ENCODE measurements around the gene NF1.
A peak's percentile ranks its signal among the peaks of the same experiment; 100 is the strongest.

The NF1 gene

DNA sequence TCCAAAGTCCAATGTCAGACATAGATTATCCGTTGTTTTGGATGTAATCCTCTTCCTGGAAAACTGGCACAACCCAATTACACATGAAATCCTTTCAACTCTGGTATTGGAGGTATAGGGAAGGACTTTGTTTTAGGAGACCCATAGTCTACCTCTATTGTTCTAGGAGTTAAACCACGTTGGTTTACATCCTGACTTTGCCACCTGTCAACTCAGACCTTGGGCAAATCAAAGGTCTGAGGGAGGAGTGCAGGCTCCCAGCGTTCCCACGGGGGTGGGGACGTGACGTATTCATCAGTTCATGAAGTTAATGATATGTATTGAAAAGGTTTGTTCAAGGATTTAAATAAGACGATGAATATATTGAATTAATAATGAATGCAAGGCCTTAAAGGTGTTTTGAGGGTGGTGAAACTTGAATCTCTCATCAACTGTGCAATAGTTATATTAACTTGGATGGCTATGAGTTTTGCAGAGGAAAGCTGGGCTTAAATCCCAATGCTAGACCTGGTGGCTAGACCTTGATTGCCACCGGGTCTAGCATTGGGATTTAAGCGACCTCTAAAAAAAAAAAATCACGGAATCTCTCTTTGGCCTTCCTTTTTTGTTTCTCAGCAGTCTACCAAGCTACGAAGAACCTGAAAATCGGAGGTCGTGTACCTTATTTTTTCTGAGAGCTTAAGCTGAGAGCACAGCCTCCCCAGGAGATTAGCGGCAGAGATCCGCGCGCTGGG lies 744 bp upstream of the NF1 start:
- TF ChIP-seq CTCF (conservative IDR thresholded peaks at IDR 0.05; ENCODE audit: low read depth) = no peak
- POLR2A ChIA-PET (ENCODE audit: low non-redundant PET) = interaction anchor here (0.7 to 1.1 kb wide), 2 partner anchors 22 to 550 kb away, joined by 3 to 5 read pairs; no protein-coding TSS in a partner anchor
- H3K27ac ChIP-seq = peak overlapping the region; percentile 93
- DNase-seq (ENCODE audit: low spot score) = no peak
- CTCF ChIA-PET = interaction anchor here (0.6 kb wide), 1 partner anchor 22 kb away, joined by 3 read pairs; no protein-coding TSS in a partner anchor

- DNase-seq (ENCODE audit: low spot score) = peak; percentile 39
- no peak for TF ChIP-seq CTCF (conservative IDR thresholded peaks at IDR 0.05; ENCODE audit: low read depth)
- ChIA-PET POLR2A (ENCODE audit: low non-redundant PET) (interaction anchor here (0.7 to 1.1 kb wide), 5 partner anchors 10 to 277 kb away, joined by 3 to 9 read pairs (median 7); no protein-coding TSS in a partner anchor), CTCF (interaction anchor here (0.6 to 1.3 kb wide), 6 partner anchors 9 to 294 kb away, joined by 3 to 4 read pairs (median 3); no protein-coding TSS in a partner anchor)
- H3K27ac ChIP-seq = peak overlapping the region; percentile 93
Measured at GRCh38 chr17:31095236-31096105, 694 bp downstream of the NF1 start.

DNA sequence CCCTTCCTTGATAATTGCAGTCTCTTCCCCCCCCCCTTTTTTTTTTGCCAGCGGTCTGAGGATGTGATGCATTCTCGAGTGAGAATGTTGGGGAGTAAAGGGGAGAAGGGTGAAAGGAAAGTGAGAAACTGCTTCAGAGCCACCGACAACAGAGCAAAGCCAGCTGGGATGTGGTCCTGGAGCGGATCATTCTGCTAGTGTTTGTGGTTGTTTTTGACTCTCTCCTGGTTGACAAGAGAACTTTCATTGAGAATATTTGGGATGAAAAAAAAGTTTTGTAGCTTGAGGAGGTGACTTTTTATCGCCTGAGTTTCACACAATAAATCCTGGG lies 1.3 kb downstream of the NF1 start:
- H3K27ac ChIP-seq = peak overlapping the region; percentile 93
- POLR2A ChIA-PET (ENCODE audit: low non-redundant PET) = interaction anchor here (0.7 to 0.8 kb wide), 4 partner anchors 10 to 276 kb away, joined by 4 to 9 read pairs (median 8); no protein-coding TSS in a partner anchor
- DNase-seq (ENCODE audit: low spot score) = no peak
- no peak for TF ChIP-seq CTCF (conservative IDR thresholded peaks at IDR 0.05; ENCODE audit: low read depth)
- CTCF ChIA-PET = interaction anchor here (0.6 to 1.3 kb wide), 6 partner anchors 9 to 294 kb away, joined by 3 to 4 read pairs (median 3); no protein-coding TSS in a partner anchor

GRCh38 chr17:31099016-31099415 lies 4.2 kb downstream of the NF1 start:
- DNase-seq (ENCODE audit: low spot score) = no peak
- no peak overlapping the region for H3K27ac ChIP-seq
- TF ChIP-seq CTCF (conservative IDR thresholded peaks at IDR 0.05; ENCODE audit: low read depth) = no peak
- ChIA-PET POLR2A (ENCODE audit: low non-redundant PET) (interaction anchor here (0.6 kb wide), 2 partner anchors 14 to 44 kb away, joined by 4 to 12 read pairs; no protein-coding TSS in a partner anchor), CTCF (interaction anchor here (0.6 to 0.8 kb wide), 2 partner anchors 25 to 58 kb away, joined by 3 to 5 read pairs; no protein-coding TSS in a partner anchor)

DNA sequence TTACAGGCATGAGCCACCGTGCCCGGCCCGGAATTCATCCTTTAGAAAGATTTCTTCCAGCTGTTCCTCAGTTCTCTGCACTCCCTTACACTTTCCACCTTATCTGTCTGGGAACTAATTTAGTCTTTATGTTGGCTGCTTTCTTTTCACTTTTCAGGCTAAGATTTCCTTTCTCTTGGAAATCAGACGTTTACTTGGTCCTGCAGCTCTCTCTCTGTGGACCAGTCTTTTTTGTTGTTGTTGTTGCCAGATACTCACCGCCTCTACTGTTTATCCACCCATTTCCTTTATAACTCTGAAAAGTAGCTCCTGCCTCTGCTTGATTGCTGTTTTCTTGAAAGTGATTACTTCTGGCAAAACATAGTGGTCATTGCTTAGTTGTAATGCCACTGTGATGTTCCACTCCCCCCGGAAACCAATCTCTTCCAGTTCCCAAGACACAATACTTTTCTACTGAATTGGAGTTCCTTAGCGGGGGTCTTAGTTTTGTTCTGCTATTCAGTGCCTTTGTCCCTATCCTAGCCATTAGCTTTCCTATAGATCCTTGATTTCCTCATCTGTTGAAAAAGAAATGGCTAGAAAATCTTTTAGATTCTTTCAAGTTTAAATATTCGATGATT lies 6.2 kb downstream of the NF1 start:
- H3K27ac ChIP-seq = no peak overlapping the region
- no peak for DNase-seq (ENCODE audit: low spot score)
- POLR2A ChIA-PET (ENCODE audit: low non-redundant PET) = no interaction called here
- no peak for TF ChIP-seq CTCF (conservative IDR thresholded peaks at IDR 0.05; ENCODE audit: low read depth)
- CTCF ChIA-PET = no interaction called here

DNA sequence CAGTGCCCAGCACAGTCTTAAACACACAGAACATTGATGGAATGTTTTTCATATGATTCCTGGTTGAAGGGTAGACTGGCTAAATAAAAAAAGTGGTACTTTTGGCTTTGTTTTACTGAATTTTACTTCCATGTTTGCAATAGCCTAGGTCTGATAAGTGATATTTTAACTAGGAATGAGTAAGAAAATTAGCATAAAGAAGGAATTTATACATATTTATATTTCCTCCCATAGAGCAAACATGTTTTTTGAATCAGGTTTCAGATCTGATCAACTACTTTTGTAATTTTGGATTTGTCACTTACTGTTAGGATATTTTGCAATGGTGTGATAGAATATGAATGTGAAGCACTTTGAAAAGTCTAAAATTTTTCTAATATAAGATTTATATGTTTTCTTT lies 7.2 kb downstream of the NF1 start:
- ChIA-PET POLR2A (ENCODE audit: low non-redundant PET) (no interaction called here), CTCF (interaction anchor here (0.7 kb wide), 1 partner anchor 40 kb away, joined by 3 read pairs; no protein-coding TSS in a partner anchor)
- no peak for TF ChIP-seq CTCF (conservative IDR thresholded peaks at IDR 0.05; ENCODE audit: low read depth)
- H3K27ac ChIP-seq = no peak overlapping the region
- DNase-seq (ENCODE audit: low spot score) = no peak

Data from RWPE1 (cell line).